Memory B cell (primary cell): ENCODE data around the gene RAPGEF6.

Experiments
- ATAC-seq: fragments of 150-1000 bp; cut with Tn5 transposase; 2 replicates; pipeline ENCODE4 v1.10.0; 2021; ENCODE audit warnings: low read depth, mild to moderate bottlenecking, moderate library complexity
- DNase-seq, 2 donors: peaks; one replicate each; pipeline ENCODE4 v3.0.0; 2022; ENCODE audit warnings: low spot score in 2 of 2
- H3K27ac Mint-ChIP-seq: one replicate; pipeline ENCODE4 v1.8.0; 2022; ENCODE audit warnings: mild to moderate bottlenecking, moderate library complexity, mixed read lengths
- H3K27me3 Mint-ChIP-seq: one replicate; pipeline ENCODE4 v1.8.0; 2022; ENCODE audit warnings: mixed read lengths
- H3K36me3 Mint-ChIP-seq: one replicate; pipeline ENCODE4 v1.8.0; 2022; ENCODE audit warnings: mild to moderate bottlenecking, mixed read lengths
- H3K4me1 Mint-ChIP-seq: one replicate; pipeline ENCODE4 v1.8.0; 2022; ENCODE audit warnings: mixed read lengths
- H3K4me3 Mint-ChIP-seq: one replicate; pipeline ENCODE4 v1.8.0; 2022; ENCODE audit warnings: mild to moderate bottlenecking, moderate library complexity, mixed read lengths
- H3K9me3 Mint-ChIP-seq: one replicate; pipeline ENCODE4 v1.8.0; 2022; ENCODE audit warnings: mixed read lengths

Gene RAPGEF6

GRCh38 chr5:131460867-131461572, 174.0 kb downstream of the RAPGEF6 start:
- H3K9me3 Mint-ChIP-seq, result no peaks in the 10 kb centered on the region
- no peak overlapping the region for H3K4me3 Mint-ChIP-seq
- H3K36me3 Mint-ChIP-seq, result peaks cover 18% of the 10 kb centered on the region
- H3K4me1 Mint-ChIP-seq, result no peaks in the 10 kb centered on the region
- H3K27me3 Mint-ChIP-seq, result no peaks in the 10 kb centered on the region
- peak overlapping the region; percentile 12 for H3K27ac Mint-ChIP-seq
- DNase-seq (no peak), ATAC-seq (no peak)

GRCh38 chr5:131460133-131460532, 174.9 kb downstream of the RAPGEF6 start:
- DNase-seq (no peak), ATAC-seq (no peak)
- Mint-ChIP-seq H3K4me3 (no peak overlapping the region), H3K27me3 (no peaks in the 10 kb centered on the region), H3K4me1 (no peaks in the 10 kb centered on the region), H3K27ac (peak overlapping the region; percentile 6), H3K36me3 (peaks cover 21% of the 10 kb centered on the region), H3K9me3 (no peaks in the 10 kb centered on the region)

- ATAC-seq, result no peak
- H3K4me1 Mint-ChIP-seq, result no peaks in the 10 kb centered on the region
- no peaks in the 10 kb centered on the region for H3K27me3 Mint-ChIP-seq
- H3K9me3 Mint-ChIP-seq, result no peaks in the 10 kb centered on the region
- H3K4me3 Mint-ChIP-seq, result no peak overlapping the region
- H3K36me3 Mint-ChIP-seq, result peaks cover 30% of the 10 kb centered on the region
- no peak for DNase-seq
- no peak overlapping the region for H3K27ac Mint-ChIP-seq
These were observed 175.8 kb downstream of the RAPGEF6 start for GRCh38 chr5:131459216-131459615.

- ATAC-seq, result no peak
- Mint-ChIP-seq H3K4me1 (no peaks in the 10 kb centered on the region), H3K27ac (no peak overlapping the region), H3K36me3 (peaks cover 35% of the 10 kb centered on the region), H3K9me3 (no peaks in the 10 kb centered on the region), H3K4me3 (no peak overlapping the region), H3K27me3 (no peaks in the 10 kb centered on the region)
- no peak for DNase-seq
These were observed 177.8 kb downstream of the RAPGEF6 start for GRCh38 chr5:131457193-131457592.

GRCh38 chr5:131450941-131451340, 184.1 kb downstream of the RAPGEF6 start:
- Mint-ChIP-seq H3K4me3 (no peak overlapping the region), H3K9me3 (no peaks in the 10 kb centered on the region), H3K27ac (no peak overlapping the region), H3K27me3 (no peaks in the 10 kb centered on the region), H3K36me3 (peaks cover 40% of the 10 kb centered on the region), H3K4me1 (no peaks in the 10 kb centered on the region)
- ATAC-seq (no peak), DNase-seq (no peak)

- H3K4me3 Mint-ChIP-seq, result no peak overlapping the region
- H3K9me3 Mint-ChIP-seq, result no peaks in the 10 kb centered on the region
- H3K4me1 Mint-ChIP-seq, result peaks cover 3% of the 10 kb centered on the region
- no peak for DNase-seq
- no peak for ATAC-seq
- no peaks in the 10 kb centered on the region for H3K27me3 Mint-ChIP-seq
- peaks cover 30% of the 10 kb centered on the region for H3K36me3 Mint-ChIP-seq
- peak overlapping the region; percentile 48 for H3K27ac Mint-ChIP-seq
These were observed 193.8 kb downstream of the RAPGEF6 start for GRCh38 chr5:131441184-131441583.

GRCh38 chr5:131436081-131436480, 198.9 kb downstream of the RAPGEF6 start:
- peaks cover 31% of the 10 kb centered on the region for H3K36me3 Mint-ChIP-seq
- DNase-seq (no peak), ATAC-seq (no peak)
- H3K27me3 Mint-ChIP-seq, result no peaks in the 10 kb centered on the region
- no peak overlapping the region for H3K4me3 Mint-ChIP-seq
- peaks cover 3% of the 10 kb centered on the region for H3K4me1 Mint-ChIP-seq
- H3K27ac Mint-ChIP-seq, result peak overlapping the region; percentile 7
- H3K9me3 Mint-ChIP-seq, result no peaks in the 10 kb centered on the region

- no peaks in the 10 kb centered on the region for H3K9me3 Mint-ChIP-seq
- DNase-seq, result no peak
- no peak overlapping the region for H3K4me3 Mint-ChIP-seq
- H3K4me1 Mint-ChIP-seq, result no peaks in the 10 kb centered on the region
- H3K27ac Mint-ChIP-seq, result peak overlapping the region; percentile 56
- H3K36me3 Mint-ChIP-seq, result peaks cover 39% of the 10 kb centered on the region
- ATAC-seq, result no peak
- no peaks in the 10 kb centered on the region for H3K27me3 Mint-ChIP-seq
These were observed 201.9 kb downstream of the RAPGEF6 start for GRCh38 chr5:131433109-131433508.

GRCh38 chr5:131431794-131432193, 203.2 kb downstream of the RAPGEF6 start:
- Mint-ChIP-seq H3K36me3 (peaks cover 36% of the 10 kb centered on the region), H3K4me1 (no peaks in the 10 kb centered on the region), H3K4me3 (no peak overlapping the region), H3K27ac (no peak overlapping the region), H3K27me3 (no peaks in the 10 kb centered on the region), H3K9me3 (no peaks in the 10 kb centered on the region)
- ATAC-seq (no peak), DNase-seq (no peak)

GRCh38 chr5:131430794-131431193, 204.2 kb downstream of the RAPGEF6 start:
- Mint-ChIP-seq H3K4me1 (no peaks in the 10 kb centered on the region), H3K36me3 (peaks cover 35% of the 10 kb centered on the region), H3K4me3 (no peak overlapping the region), H3K9me3 (no peaks in the 10 kb centered on the region), H3K27me3 (no peaks in the 10 kb centered on the region), H3K27ac (no peak overlapping the region)
- no peak for ATAC-seq
- DNase-seq, result no peak

GRCh38 chr5:131426011-131426410, 209.0 kb downstream of the RAPGEF6 start:
- DNase-seq (no peak), ATAC-seq (no peak)
- no peaks in the 10 kb centered on the region for H3K9me3 Mint-ChIP-seq
- no peak overlapping the region for H3K4me3 Mint-ChIP-seq
- no peaks in the 10 kb centered on the region for H3K27me3 Mint-ChIP-seq
- no peak overlapping the region for H3K27ac Mint-ChIP-seq
- peaks cover 2% of the 10 kb centered on the region for H3K4me1 Mint-ChIP-seq
- H3K36me3 Mint-ChIP-seq, result peaks cover 28% of the 10 kb centered on the region

GRCh38 chr5:131423056-131423455, 212.0 kb downstream of the RAPGEF6 start:
- H3K27me3 Mint-ChIP-seq, result no peaks in the 10 kb centered on the region
- peaks cover 11% of the 10 kb centered on the region for H3K36me3 Mint-ChIP-seq
- no peak for DNase-seq
- H3K4me1 Mint-ChIP-seq, result peaks cover 8% of the 10 kb centered on the region
- no peak overlapping the region for H3K4me3 Mint-ChIP-seq
- H3K9me3 Mint-ChIP-seq, result no peaks in the 10 kb centered on the region
- ATAC-seq, result no peak
- H3K27ac Mint-ChIP-seq, result no peak overlapping the region

- Mint-ChIP-seq H3K4me3 (no peak overlapping the region), H3K9me3 (no peaks in the 10 kb centered on the region), H3K36me3 (peaks cover 6% of the 10 kb centered on the region), H3K27ac (peak overlapping the region; percentile 58), H3K27me3 (no peaks in the 10 kb centered on the region), H3K4me1 (peaks cover 18% of the 10 kb centered on the region)
- DNase-seq, result no peak
- ATAC-seq, result no peak
These were observed 215.2 kb downstream of the RAPGEF6 start for GRCh38 chr5:131419877-131420276.

GRCh38 chr5:131418846-131419245, 216.2 kb downstream of the RAPGEF6 start:
- H3K9me3 Mint-ChIP-seq, result no peaks in the 10 kb centered on the region
- H3K4me1 Mint-ChIP-seq, result peaks cover 25% of the 10 kb centered on the region
- ATAC-seq, result no peak
- no peaks in the 10 kb centered on the region for H3K27me3 Mint-ChIP-seq
- DNase-seq, result no peak
- H3K36me3 Mint-ChIP-seq, result peaks cover 6% of the 10 kb centered on the region
- no peak overlapping the region for H3K4me3 Mint-ChIP-seq
- H3K27ac Mint-ChIP-seq, result no peak overlapping the region

GRCh38 chr5:131417240-131417869, 217.7 kb downstream of the RAPGEF6 start:
- Mint-ChIP-seq H3K27me3 (no peaks in the 10 kb centered on the region), H3K9me3 (no peaks in the 10 kb centered on the region), H3K36me3 (peaks cover 8% of the 10 kb centered on the region), H3K4me1 (peaks cover 27% of the 10 kb centered on the region), H3K4me3 (peak overlapping the region; percentile 69), H3K27ac (peak overlapping the region; percentile 53)
- ATAC-seq, result peak; percentile 68
- DNase-seq, result peak; percentile 67 to 72
